ENCODE data around the gene ZBTB8A. TPM values are rescaled to one million over a fixed set of nuclear protein-coding genes. Genes with fewer than 3 reads are reported as not detected.
"Not testable (repeated sequence)": the region's sequence is repeated elsewhere in the genome, so short reads cannot be mapped to it uniquely, and the experiment has no call there.

The ZBTB8A gene
- total RNA-seq, 1 donor from 2014 or later, result 10.7 TPM

DNA sequence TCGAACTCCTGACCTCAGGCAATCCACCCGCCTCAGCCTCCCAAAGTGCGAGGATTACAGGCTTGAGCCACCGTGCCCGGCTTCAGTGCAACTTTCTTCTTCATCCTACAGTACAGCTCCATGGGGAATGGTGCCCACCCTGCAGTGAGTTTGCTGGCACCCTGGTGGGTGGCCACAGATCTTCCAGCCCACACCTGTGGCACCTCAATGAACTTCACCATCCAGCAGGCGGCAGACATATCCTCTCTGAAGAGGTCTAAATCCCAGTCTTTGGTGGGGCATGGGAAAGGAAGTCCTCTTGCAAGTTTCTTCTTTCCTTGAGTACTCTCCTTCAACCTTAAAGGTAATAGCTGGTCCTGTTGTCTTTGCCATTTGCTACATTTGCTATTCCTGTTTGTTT lies 18.1 kb upstream of the ZBTB8A start:
- no peak for DNase-seq (ENCODE audit: extremely low spot score, unreplicated experiment)
- TF ChIP-seq, protein P1, sequence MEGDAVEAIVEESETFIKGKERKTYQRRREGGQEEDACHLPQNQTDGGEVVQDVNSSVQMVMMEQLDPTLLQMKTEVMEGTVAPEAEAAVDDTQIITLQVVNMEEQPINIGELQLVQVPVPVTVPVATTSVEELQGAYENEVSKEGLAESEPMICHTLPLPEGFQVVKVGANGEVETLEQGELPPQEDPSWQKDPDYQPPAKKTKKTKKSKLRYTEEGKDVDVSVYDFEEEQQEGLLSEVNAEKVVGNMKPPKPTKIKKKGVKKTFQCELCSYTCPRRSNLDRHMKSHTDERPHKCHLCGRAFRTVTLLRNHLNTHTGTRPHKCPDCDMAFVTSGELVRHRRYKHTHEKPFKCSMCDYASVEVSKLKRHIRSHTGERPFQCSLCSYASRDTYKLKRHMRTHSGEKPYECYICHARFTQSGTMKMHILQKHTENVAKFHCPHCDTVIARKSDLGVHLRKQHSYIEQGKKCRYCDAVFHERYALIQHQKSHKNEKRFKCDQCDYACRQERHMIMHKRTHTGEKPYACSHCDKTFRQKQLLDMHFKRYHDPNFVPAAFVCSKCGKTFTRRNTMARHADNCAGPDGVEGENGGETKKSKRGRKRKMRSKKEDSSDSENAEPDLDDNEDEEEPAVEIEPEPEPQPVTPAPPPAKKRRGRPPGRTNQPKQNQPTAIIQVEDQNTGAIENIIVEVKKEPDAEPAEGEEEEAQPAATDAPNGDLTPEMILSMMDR (IDR thresholded peaks at IDR 0.05), result no peak
- H3K4me3 Mint-ChIP-seq (ENCODE audit: unreplicated experiment), result peak overlapping the region; percentile 83
- no peaks in the 10 kb centered on the region for H3K27me3 Mint-ChIP-seq (ENCODE audit: unreplicated experiment)
- peaks cover 3% of the 10 kb centered on the region for H3K4me1 Mint-ChIP-seq (ENCODE audit: unreplicated experiment)
- no peaks in the 10 kb centered on the region for H3K9me3 Mint-ChIP-seq (ENCODE audit: unreplicated experiment)
- H3K27ac Mint-ChIP-seq (ENCODE audit: unreplicated experiment), result no peak overlapping the region
- no peaks in the 10 kb centered on the region for H3K36me3 Mint-ChIP-seq (ENCODE audit: unreplicated experiment)

DNA sequence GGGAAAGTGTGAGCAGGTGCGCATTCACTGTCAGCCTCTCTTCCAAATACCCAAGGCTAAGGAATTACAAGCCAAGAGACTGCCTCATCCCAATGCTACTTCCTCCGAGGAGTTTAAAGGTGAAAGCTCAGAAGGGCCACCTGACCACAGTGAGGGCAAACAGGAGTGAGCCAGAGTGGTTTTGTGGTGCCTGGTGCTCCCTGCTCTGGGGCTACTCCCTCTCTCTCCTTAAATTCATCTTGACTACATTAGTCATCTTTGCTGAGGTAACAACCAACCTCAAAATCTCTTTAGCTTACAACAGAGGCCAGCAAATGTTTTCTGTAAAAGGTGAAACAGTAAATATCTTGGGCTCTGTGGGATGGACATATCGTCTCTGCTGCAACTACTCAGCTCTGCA lies 14.2 kb upstream of the ZBTB8A start:
- H3K27ac Mint-ChIP-seq (ENCODE audit: unreplicated experiment), result no peak overlapping the region
- no peak overlapping the region for H3K4me3 Mint-ChIP-seq (ENCODE audit: unreplicated experiment)
- H3K27me3 Mint-ChIP-seq (ENCODE audit: unreplicated experiment), result no peaks in the 10 kb centered on the region
- TF ChIP-seq, protein P1 (IDR thresholded peaks at IDR 0.05), result no peak
- DNase-seq (ENCODE audit: extremely low spot score, unreplicated experiment), result no peak
- peaks cover 3% of the 10 kb centered on the region for H3K4me1 Mint-ChIP-seq (ENCODE audit: unreplicated experiment)
- no peaks in the 10 kb centered on the region for H3K9me3 Mint-ChIP-seq (ENCODE audit: unreplicated experiment)
- H3K36me3 Mint-ChIP-seq (ENCODE audit: unreplicated experiment), result no peaks in the 10 kb centered on the region

DNA sequence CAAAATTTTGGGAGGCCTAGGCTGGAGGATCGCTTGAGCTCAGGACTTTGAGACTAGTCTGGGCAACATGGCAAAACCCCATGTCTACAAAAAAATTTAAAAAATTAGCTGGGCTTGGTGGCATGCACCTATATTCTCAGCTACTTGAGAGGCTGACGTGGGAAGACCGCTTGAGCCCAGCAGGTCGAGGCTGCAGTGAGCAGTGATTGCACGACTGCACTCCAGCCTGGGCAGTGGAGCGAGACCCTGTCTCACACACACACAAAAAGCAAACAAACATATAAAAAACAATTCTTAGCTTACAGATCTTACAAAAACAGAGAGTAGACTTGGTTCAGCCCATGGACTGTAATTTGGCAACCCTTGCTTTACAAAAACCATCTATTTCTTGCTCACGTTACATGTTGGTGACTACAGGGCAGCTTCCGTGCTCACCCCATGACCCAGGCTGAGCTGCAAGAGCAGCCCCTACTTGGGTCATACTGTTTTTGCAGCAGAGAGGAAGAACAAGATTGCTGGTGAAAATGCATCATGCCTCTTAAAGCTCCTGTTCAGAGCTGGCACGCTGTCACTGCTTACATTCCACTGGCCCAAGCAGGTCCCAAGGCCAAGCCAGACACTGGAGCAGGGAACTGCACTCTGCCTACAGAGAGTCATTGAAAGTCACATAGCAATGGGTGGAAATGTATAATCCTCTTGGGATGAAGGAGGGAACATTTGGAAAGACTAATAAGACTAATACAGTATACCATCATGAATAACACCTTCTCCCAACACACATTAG lies 13.4 kb upstream of the ZBTB8A start:
- H3K36me3 Mint-ChIP-seq (ENCODE audit: unreplicated experiment), result no peaks in the 10 kb centered on the region
- DNase-seq (ENCODE audit: extremely low spot score, unreplicated experiment), result no peak
- H3K9me3 Mint-ChIP-seq (ENCODE audit: unreplicated experiment), result no peaks in the 10 kb centered on the region
- TF ChIP-seq, protein P1 (IDR thresholded peaks at IDR 0.05), result no peak
- H3K4me3 Mint-ChIP-seq (ENCODE audit: unreplicated experiment), result no peak overlapping the region
- H3K27me3 Mint-ChIP-seq (ENCODE audit: unreplicated experiment), result no peaks in the 10 kb centered on the region
- H3K4me1 Mint-ChIP-seq (ENCODE audit: unreplicated experiment), result no peaks in the 10 kb centered on the region
- no peak overlapping the region for H3K27ac Mint-ChIP-seq (ENCODE audit: unreplicated experiment)

DNA sequence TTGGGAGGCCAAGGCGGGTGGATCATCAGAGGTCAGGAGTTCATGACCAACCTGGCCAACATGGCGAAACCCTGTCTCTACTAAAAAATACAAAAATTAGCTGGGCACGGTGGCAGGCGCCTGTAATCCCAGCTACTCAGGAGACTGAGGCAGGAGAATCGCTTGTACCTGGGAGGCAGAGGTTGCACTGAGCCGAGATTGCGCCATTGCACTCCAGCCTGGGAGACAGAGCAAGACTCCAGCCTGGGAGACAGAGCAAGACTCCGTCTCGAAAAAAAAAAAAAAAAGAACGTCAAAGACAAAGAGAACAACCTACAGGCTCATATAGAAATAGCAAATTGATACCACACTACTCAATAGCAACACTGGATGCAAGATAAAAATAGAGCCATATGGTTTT lies 10.7 kb upstream of the ZBTB8A start:
- H3K4me3 Mint-ChIP-seq (ENCODE audit: unreplicated experiment); DNase-seq (ENCODE audit: extremely low spot score, unreplicated experiment); H3K27me3 Mint-ChIP-seq (ENCODE audit: unreplicated experiment); H3K27ac Mint-ChIP-seq (ENCODE audit: unreplicated experiment); H3K4me1 Mint-ChIP-seq (ENCODE audit: unreplicated experiment); H3K36me3 Mint-ChIP-seq (ENCODE audit: unreplicated experiment); H3K9me3 Mint-ChIP-seq (ENCODE audit: unreplicated experiment): not testable (repeated sequence)

DNA sequence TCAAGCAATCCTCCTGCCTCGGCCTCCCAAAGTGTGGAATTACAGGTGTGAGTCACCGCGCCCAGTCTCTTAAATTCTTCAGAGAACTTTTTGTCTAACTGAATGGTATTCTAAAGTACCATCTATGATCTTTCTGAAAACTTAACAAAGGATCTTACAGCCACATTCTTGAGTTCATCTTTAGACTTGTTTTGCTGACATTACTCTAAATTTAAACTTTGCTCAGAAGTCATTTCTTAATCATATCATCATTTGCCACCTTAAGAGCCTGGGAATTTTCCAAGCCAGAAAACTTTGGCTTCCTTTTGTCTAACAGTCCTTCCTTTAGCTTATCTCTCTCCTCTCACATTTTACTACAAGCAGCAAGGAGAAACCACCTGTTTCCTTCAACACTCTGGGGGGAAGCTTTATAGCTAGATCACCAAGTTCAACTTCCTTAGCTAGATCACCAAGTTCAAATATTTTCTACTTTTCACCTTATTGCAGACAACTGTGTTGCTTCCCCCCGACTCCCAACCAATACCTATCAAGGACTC lies 5.4 kb upstream of the ZBTB8A start:
- H3K36me3 Mint-ChIP-seq (ENCODE audit: unreplicated experiment), result no peaks in the 10 kb centered on the region
- H3K4me1 Mint-ChIP-seq (ENCODE audit: unreplicated experiment), result peaks cover 6% of the 10 kb centered on the region
- H3K4me3 Mint-ChIP-seq (ENCODE audit: unreplicated experiment), result no peak overlapping the region
- peaks cover 10% of the 10 kb centered on the region for H3K27me3 Mint-ChIP-seq (ENCODE audit: unreplicated experiment)
- no peaks in the 10 kb centered on the region for H3K9me3 Mint-ChIP-seq (ENCODE audit: unreplicated experiment)
- TF ChIP-seq, protein P1 (IDR thresholded peaks at IDR 0.05), result no peak
- no peak for DNase-seq (ENCODE audit: extremely low spot score, unreplicated experiment)
- H3K27ac Mint-ChIP-seq (ENCODE audit: unreplicated experiment), result no peak overlapping the region
